Measurements from ENCODE around the gene ACOT11. TPM values are rescaled to one million over a fixed set of nuclear protein-coding genes. Genes with fewer than 3 reads are reported as not detected.

Gene ACOT11
- total and polyA plus RNA-seq, 10 of the 15 experiments (the other 5 are each of a cell fraction or from before 2014, with no cell fraction given) = 0.04 to 0.85 (median 0.39) TPM; not detected in 1

DNA sequence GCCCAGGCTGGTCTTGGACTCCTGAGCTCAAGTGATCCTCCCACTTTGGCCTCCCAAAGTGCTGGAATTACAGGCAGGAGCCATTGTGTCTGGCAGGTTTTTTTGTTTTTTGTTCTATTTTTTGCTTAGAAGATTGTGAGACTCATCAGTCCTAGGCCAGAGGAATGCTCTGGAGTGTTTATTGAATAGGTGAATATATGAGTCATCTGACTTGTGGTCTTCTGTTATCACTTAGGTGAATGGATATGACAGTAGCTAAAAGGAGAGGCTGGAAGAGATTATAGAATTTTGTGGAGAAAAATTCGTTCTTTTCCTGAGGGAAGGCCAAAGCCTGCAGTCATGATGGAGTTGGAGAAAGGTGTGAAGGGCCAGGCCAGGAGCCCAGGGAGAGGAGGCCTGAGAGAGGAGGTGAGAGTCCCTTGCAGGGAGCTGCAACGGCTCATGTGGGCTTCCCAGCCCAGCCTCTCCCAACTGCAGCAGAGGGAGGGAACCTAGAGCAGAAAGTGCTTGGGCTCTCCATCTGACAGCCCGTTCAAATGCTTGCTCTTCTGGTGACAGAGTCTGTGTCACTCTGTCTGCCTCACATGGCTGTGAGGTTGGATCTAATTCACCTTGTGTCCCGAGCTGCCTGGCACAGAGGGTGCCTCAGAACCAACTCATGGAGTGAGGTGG is 31.6 kb upstream of the ACOT11 start (continued):
- TF ChIP-seq, protein P1, sequence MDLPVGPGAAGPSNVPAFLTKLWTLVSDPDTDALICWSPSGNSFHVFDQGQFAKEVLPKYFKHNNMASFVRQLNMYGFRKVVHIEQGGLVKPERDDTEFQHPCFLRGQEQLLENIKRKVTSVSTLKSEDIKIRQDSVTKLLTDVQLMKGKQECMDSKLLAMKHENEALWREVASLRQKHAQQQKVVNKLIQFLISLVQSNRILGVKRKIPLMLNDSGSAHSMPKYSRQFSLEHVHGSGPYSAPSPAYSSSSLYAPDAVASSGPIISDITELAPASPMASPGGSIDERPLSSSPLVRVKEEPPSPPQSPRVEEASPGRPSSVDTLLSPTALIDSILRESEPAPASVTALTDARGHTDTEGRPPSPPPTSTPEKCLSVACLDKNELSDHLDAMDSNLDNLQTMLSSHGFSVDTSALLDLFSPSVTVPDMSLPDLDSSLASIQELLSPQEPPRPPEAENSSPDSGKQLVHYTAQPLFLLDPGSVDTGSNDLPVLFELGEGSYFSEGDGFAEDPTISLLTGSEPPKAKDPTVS (IDR thresholded peaks at IDR 0.05; ENCODE audit: low read depth, low read length) = no peak
- TF ChIP-seq E4F1 (IDR thresholded peaks at IDR 0.05; ENCODE audit: borderline replicate concordance, partially characterized antibody) = no peak
- TF ChIP-seq IKZF1 (conservative IDR thresholded peaks at IDR 0.05) = no peak

DNA sequence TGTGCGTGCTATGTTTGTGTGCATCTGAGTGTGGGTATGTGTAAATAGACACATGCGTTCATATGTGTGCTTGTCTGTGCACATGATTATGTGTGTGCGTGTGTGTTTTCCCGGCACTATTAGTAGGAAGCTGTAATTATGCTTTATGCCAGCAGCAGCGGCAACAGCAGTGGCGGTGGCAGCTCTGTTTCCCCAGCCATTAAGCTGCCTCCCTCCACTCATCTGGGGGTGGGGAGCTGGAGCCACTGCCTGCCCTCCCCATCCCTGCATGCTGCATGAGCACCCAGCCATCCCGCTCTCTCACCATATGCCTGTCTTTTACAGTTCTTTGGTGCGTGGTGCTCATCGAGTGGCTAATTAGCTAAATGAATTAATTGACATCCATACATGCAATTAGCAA is 30.5 kb upstream of the ACOT11 start:
- intact Hi-C loops (cut with micrococcal nuclease; ENCODE audit: unreplicated experiment) = no loop called here
- in situ Hi-C loops (cut with MboI) = no loop called here
- Histone ChIP-seq H4K20me1 (ENCODE audit: control insufficient read depth, insufficient read depth) (no peaks in the 10 kb centered on the region), H3K27ac (ENCODE audit: control insufficient read depth, insufficient read depth) (no peak overlapping the region), H3K27me3 (replicated peaks in 1 of 2; ENCODE audit: control insufficient read depth in 2 of 2, insufficient read depth in 2 of 2, low read length in 1 of 2) (no peaks in the 10 kb centered on the region), H3K4me1 (ENCODE audit: control insufficient read depth, insufficient read depth, low read length) (no peaks in the 10 kb centered on the region), H3K36me3 (ENCODE audit: control insufficient read depth in 2 of 2, insufficient read depth in 2 of 2, low read length in 1 of 2) (no peaks in the 10 kb centered on the region), H3K4me2 (ENCODE audit: control insufficient read depth, insufficient read depth) (no peak overlapping the region), H3K9me3 (replicated peaks; ENCODE audit: control insufficient read depth, insufficient read depth, low read length) (no peaks in the 10 kb centered on the region), H3K9ac (ENCODE audit: control insufficient read depth, insufficient read depth, low read length) (no peak overlapping the region), H3K79me2 (ENCODE audit: control insufficient read depth, insufficient read depth, low read length) (no peaks in the 10 kb centered on the region), H3K4me3 (no peak overlapping the region), H2AFZ (ENCODE audit: control insufficient read depth, low read depth, low read length) (no peak overlapping the region)
- 88% methylated on average over 9 of the region's 9 CpGs for WGBS (ENCODE audit: insufficient coverage, insufficient replicate concordance, low lambda C conversion rate, missing lambda C conversion rate)
- CTCF ChIA-PET = interaction anchor here (0.5 kb wide), 1 partner anchor 122 kb away, joined by 3 read pairs; no protein-coding TSS in a partner anchor
- POLR2A ChIA-PET = no interaction called here
- SMC1A ChIA-PET (ENCODE audit: uncharacterized antibody, unreplicated experiment) = interaction anchor here (1.1 kb wide), 1 partner anchor 20 kb away, joined by 3 read pairs; no protein-coding TSS in a partner anchor
- RAD21 ChIA-PET (ENCODE audit: unreplicated experiment) = no interaction called here
- no peak for ATAC-seq
- DNase-seq (ENCODE audit: low read depth, low spot score) = no peak
- no TSS peak for BruUV-seq (replicated peaks)
- FAIRE-seq = no peak
- TF ChIP-seq TAF1 (IDR thresholded peaks at IDR 0.05; ENCODE audit: borderline replicate concordance, low read depth, low read length) = no peak
- no peak for TF ChIP-seq TARDBP (IDR thresholded peaks at IDR 0.05; ENCODE audit: borderline replicate concordance)
- no peak for TF ChIP-seq HDAC2 (IDR thresholded peaks at IDR 0.05)
- TF ChIP-seq SMAD1 (IDR thresholded peaks at IDR 0.05; ENCODE audit: low read depth, partially characterized antibody) = no peak
- no peak for TF ChIP-seq NFIC (IDR thresholded peaks at IDR 0.05; ENCODE audit: low read depth, low read length)
- TF ChIP-seq NFXL1 (IDR thresholded peaks at IDR 0.05; ENCODE audit: borderline replicate concordance) = no peak
- no peak for TF ChIP-seq MEF2A (IDR thresholded peaks at IDR 0.05; ENCODE audit: insufficient read depth, low read depth, low read length)
- no peak for TF ChIP-seq JUNB (IDR thresholded peaks at IDR 0.05)
- TF ChIP-seq MYC (IDR thresholded peaks at IDR 0.05; ENCODE audit: insufficient read depth, insufficient read length, insufficient replicate concordance, low read length, severe bottlenecking) = no peak
- TF ChIP-seq, protein P2, sequence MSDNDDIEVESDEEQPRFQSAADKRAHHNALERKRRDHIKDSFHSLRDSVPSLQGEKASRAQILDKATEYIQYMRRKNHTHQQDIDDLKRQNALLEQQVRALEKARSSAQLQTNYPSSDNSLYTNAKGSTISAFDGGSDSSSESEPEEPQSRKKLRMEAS (IDR thresholded peaks at IDR 0.05; ENCODE audit: low read depth, low read length) = no peak
- TF ChIP-seq RCOR1 (conservative IDR thresholded peaks at IDR 0.05; ENCODE audit: low read depth, low read length) = no peak
- TF ChIP-seq POU2F2 (IDR thresholded peaks at IDR 0.05; ENCODE audit: borderline replicate concordance, low read depth, low read length) = no peak
- no peak for TF ChIP-seq ZBTB4 (CRISPR knock-in tag; IDR thresholded peaks at IDR 0.05)
